ENCODE data around the gene HPCAL4.

The HPCAL4 gene

DNA sequence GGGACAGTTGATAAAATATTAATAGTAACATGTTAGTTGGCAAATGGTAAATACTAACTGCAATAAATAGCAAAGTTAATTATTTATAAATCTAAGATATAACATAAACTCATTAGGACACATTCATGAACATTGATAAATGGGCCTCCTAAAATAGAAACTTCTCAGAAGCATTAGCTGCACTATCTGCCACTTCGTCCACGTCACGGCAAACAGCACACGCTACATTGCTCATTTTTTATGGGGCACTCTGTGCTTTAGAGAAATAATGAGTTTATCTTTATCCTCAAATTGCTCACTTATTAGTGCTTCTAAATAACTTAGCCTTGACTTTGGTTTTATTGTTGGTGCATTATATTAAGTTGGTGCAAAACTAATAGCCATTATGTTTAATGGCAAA is 16.3 kb upstream of the HPCAL4 start:
- H3K4me3 ChIP-seq (ENCODE audit: low read depth, low read length) = no peak overlapping the region
- no peak for DNase-seq (ENCODE audit: low read depth)

DNA sequence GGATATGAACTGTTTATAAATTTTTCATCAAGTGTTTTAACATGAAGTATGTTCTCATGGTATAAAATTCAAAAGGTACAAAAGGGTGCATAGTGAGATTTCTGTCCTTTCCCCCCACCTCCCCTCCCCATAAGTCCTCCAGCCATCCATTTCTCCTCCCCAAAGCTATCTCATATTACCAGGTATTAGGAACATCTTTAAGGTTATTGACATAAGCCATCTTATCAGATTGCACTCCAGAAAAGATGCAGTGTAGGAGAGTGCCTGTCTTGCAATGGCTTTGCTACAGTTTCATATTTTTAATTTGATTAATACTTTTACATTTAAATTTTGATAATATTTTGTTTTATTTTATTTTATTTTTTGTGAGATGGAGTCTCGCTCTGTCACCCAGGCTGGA is 13.5 kb upstream of the HPCAL4 start:
- no peak for DNase-seq (ENCODE audit: low read depth)
- no peak overlapping the region for H3K4me3 ChIP-seq (ENCODE audit: low read depth, low read length)

- peak; percentile 34 for DNase-seq (ENCODE audit: low read depth)
- peak overlapping the region; percentile 24 for H3K4me3 ChIP-seq (ENCODE audit: low read depth, low read length)
Measured at GRCh38 chr1:39701049-39701439, 9.8 kb upstream of the HPCAL4 start.

GRCh38 chr1:39700348-39700747 is 9.1 kb upstream of the HPCAL4 start:
- DNase-seq (ENCODE audit: low read depth) = no peak

DNA sequence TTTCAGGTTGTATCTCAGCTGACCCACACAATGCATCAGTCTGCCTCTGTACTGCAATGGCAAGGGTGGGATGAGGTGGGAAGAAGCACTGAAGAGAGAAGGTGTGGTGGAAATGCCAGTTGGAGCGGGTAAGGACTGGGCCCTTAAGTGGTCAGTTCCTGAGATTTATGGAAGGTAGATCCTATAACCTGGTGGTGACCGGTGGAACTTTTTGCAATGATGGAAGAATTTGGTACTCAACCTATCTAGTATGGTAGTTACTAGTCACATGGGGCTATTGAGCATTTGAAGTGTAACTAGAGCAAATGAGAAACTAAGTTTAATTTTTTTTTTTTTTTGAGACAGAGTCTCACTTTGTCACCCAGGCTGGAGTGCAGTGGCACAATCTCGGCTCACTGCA is 8.2 kb upstream of the HPCAL4 start:
- no peak for DNase-seq (ENCODE audit: low read depth)
- H3K4me3 ChIP-seq (ENCODE audit: low read depth, low read length) = no peak overlapping the region

More at GRCh38 chr1:39700348-39700747, 9.1 kb upstream of the HPCAL4 start:
- no peak overlapping the region for H3K4me3 ChIP-seq (ENCODE audit: low read depth, low read length)

DNA sequence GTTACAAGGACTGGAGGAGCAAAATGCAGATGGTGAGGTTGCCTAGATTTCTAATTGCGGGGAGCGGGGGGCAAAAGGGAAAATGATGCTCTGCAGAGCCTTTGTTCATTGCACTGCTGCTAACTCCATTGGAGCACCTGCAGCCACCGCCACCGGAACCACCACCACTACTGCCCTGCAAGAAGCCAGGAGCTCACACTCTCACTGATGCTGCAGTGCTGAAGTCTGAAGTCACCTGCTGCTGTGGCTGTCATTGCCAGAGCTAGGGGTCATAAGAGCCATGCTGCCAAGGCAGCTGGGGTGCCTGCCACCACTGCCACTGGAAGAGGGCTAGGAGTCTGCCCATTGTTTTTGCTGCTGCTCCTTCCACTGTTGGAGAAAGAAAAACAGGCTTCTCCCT is 7.3 kb upstream of the HPCAL4 start:
- no peak overlapping the region for H3K4me3 ChIP-seq (ENCODE audit: low read depth, low read length)

GRCh38 chr1:39696448-39696847 is 5.2 kb upstream of the HPCAL4 start:
- H3K4me3 ChIP-seq (ENCODE audit: low read depth, low read length) = no peak overlapping the region
- DNase-seq (ENCODE audit: low read depth) = no peak

More for the DNA sequence above, 7.3 kb upstream of the HPCAL4 start:
- no peak for DNase-seq (ENCODE audit: low read depth)

DNA sequence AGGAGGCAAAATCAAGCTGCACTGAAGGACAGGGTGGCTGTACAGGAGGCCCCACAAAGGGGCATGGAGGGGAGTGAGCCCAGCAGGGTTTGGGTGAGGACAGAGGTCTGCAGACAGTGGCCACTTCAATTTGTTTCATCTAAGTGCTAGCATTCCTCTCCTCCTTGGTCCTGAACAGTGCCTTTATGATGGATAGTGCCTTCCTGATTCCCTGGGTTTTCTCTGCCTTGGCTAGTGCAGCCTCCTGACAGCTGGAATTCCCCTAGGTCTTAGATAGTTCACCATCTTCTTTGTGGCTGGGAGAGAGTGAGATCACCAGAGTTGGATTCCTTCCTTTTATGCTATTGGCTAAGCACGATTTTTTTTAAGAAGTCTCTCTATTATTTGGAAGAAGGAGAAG is 3.8 kb upstream of the HPCAL4 start:
- H3K4me3 ChIP-seq (ENCODE audit: low read depth, low read length) = no peak overlapping the region
- DNase-seq (ENCODE audit: low read depth) = no peak

- H3K4me3 ChIP-seq (ENCODE audit: low read depth, low read length) = no peak overlapping the region
- DNase-seq (ENCODE audit: low read depth) = peak; percentile 31
Measured at GRCh38 chr1:39694026-39694425, 2.8 kb upstream of the HPCAL4 start.

- DNase-seq (ENCODE audit: low read depth) = no peak
- no peak overlapping the region for H3K4me3 ChIP-seq (ENCODE audit: low read depth, low read length)
Measured at GRCh38 chr1:39692152-39693074, 1.2 kb upstream of the HPCAL4 start.

GRCh38 chr1:39690794-39691382 is 345 bp downstream of the HPCAL4 start:
- no peak for DNase-seq (ENCODE audit: low read depth)
- H3K4me3 ChIP-seq (ENCODE audit: low read depth, low read length) = peak overlapping the region; percentile 8

DNA sequence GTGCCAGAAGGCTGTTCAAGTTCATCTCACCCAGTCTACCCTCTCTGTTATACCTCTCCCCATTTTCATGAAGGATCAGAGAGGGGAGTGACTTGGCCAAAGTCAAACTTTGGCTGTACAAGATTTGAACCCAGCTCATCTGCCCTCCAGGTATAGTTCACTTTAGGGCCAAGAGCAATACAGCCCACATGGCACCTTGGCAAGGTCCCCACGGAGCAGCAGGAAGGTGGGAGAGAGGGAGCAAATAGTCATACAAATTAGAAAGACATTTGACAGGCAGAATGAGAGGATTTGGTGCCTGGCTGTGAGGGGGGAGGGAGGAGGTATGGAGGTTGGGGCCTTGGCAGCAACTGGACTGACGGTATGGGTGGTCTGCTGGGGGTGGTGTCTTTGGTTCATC is 1.0 kb downstream of the HPCAL4 start:
- DNase-seq (ENCODE audit: low read depth) = no peak
- no peak overlapping the region for H3K4me3 ChIP-seq (ENCODE audit: low read depth, low read length)

GRCh38 chr1:39689635-39690034 is 1.6 kb downstream of the HPCAL4 start:
- no peak overlapping the region for H3K4me3 ChIP-seq (ENCODE audit: low read depth, low read length)
- DNase-seq (ENCODE audit: low read depth) = no peak

DNA sequence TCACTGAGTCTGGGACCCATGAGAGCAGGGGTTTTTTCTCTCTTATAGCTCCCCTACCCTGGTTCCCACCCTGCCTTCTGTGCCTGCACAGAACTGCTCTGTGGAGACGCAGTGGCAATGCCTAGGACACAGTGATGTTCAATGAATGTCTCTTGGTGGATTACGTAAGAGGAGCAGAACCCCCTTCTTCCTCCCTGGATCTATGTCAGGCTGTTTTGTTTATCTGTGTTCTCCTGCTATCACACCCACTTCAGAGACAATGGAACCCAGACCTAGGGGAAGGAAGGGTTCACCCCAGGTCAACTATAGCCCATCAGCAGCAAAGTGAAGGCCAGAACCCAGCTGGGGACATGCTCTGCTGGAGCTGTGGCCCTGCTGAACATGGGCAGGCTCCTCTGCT is 2.0 kb downstream of the HPCAL4 start:
- DNase-seq (ENCODE audit: low read depth) = no peak
- no peak overlapping the region for H3K4me3 ChIP-seq (ENCODE audit: low read depth, low read length)

GRCh38 chr1:39688706-39689105 is 2.5 kb downstream of the HPCAL4 start:
- no peak for DNase-seq (ENCODE audit: low read depth)

DNA sequence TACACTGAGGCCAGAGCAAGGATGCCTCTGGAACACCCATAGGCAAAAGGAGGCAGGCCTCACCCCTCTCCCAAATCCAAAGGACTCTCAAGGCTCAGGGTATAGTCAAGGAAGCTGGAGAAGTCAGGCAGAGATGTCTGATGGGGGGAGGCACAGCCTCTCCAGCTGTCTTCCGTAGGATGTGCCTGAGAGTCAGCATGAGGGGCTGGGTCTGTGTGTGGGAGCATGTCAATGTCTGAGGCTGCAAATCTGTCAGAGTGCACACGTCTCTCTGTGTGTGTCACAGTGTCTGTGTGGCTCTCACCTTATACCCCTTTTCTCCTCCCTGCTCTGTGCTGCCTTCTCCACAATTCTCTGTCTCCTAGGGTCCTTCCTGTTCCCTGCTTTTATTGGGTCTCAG is 4.0 kb downstream of the HPCAL4 start:
- no peak for DNase-seq (ENCODE audit: low read depth)
- H3K4me3 ChIP-seq (ENCODE audit: low read depth, low read length) = no peak overlapping the region

More at GRCh38 chr1:39688706-39689105, 2.5 kb downstream of the HPCAL4 start:
- H3K4me3 ChIP-seq (ENCODE audit: low read depth, low read length) = no peak overlapping the region

DNA sequence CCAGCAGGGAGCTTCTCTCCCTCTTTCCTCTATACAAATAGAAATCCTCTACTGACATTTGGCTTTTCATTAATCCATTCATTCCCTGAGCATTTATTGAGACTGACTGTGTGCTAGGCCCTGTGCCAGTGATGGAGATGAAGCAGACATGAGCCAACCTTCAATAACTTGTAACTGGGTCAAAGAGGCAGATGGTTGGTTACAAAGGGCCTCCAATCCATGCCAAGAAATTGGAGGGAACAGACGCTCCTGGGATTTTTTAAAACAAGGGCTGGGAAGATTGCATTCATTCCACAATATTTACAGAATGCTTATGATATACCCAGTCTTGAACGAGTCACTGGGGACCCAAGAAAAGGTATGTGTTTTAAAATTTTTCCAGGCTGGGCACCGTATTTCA is 6.2 kb downstream of the HPCAL4 start:
- DNase-seq (ENCODE audit: low read depth) = no peak
- H3K4me3 ChIP-seq (ENCODE audit: low read depth, low read length) = no peak overlapping the region

DNA sequence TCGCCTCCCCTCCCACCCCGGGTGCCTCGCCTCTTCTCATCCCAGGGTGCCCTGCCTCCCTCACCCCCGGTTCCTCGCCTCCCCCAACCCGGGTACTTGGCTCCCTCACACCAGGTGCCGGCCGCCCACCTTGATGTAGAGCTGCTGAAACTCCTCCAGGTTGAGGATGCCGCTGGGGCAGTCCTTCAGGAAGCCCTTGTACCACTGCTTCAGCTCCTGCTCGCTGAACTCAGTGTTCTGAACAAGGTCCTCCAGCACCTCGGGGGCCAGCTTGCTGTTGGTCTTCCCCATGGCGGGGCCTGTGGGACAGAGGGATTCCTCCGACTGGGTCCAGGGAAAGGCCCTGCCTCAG is 6.9 kb downstream of the HPCAL4 start:
- H3K4me3 ChIP-seq (ENCODE audit: low read depth, low read length) = no peak overlapping the region
- DNase-seq (ENCODE audit: low read depth) = no peak

- no peak overlapping the region for H3K4me3 ChIP-seq (ENCODE audit: low read depth, low read length)
Measured at GRCh38 chr1:39683591-39684312, 7.5 kb downstream of the HPCAL4 start.

GRCh38 chr1:39681999-39682398 is 9.2 kb downstream of the HPCAL4 start:
- H3K4me3 ChIP-seq (ENCODE audit: low read depth, low read length) = no peak overlapping the region
- no peak for DNase-seq (ENCODE audit: low read depth)

More at GRCh38 chr1:39683591-39684312, 7.5 kb downstream of the HPCAL4 start:
- no peak for DNase-seq (ENCODE audit: low read depth)

All from skeletal muscle cell (primary cell).